ENCODE results near the gene HS1BP3.

HS1BP3 gene

GRCh38 chr2:20615466-20616241 is 35.2 kb downstream of the HS1BP3 start:
- no peak for DNase-seq

- no peak for DNase-seq
Observed at GRCh38 chr2:20615068-20615465, 35.8 kb downstream of the HS1BP3 start.

GRCh38 chr2:20614201-20615067 is 36.5 kb downstream of the HS1BP3 start:
- peak; percentile 56 for DNase-seq

DNA sequence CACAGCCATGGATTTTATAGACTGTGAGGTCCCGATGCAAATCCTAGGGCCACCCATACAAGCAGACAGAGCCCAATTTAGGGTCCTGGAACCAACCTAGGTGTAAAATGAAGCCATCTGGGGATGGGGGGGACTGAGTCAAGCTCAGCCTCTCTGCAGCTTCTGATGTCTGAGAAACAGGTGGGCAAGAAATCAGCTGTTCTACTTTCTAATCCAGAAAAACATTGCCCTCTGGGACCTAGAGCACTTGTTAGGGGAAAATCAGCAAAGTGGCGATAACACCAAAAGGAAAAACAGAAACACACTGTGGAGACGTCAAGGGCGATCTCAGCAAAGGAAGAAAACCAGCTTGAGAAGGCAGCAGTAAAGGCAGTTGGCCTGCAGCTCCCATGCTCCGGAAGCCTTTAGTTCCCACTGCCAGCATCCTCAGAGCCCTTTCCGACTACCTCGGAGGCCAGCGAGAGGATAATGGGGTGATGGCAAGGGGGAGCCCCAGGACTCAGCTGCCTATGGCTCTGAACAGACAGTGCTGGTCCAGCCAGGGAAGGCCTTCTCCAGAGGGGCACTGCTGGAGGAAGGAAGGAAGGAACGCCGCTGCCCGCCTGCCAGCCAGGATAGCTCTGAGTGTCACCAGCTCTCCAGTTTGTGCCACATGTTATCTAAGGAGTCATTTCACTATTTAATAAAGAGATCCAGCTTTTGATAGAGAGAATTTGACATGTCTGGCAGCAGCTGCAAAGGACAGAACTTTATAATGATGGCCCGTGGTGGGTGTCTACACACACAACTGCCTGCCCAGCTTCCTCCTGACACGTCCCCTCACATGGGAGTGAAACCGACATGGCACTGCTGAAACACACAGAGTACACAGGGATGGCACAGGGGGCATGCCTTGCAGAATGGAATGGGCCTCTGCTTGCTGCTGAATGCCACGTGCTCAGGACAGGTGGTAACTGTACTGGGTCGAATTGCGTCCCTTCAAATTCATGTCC is 37.7 kb downstream of the HS1BP3 start:
- no peak for DNase-seq

DNA sequence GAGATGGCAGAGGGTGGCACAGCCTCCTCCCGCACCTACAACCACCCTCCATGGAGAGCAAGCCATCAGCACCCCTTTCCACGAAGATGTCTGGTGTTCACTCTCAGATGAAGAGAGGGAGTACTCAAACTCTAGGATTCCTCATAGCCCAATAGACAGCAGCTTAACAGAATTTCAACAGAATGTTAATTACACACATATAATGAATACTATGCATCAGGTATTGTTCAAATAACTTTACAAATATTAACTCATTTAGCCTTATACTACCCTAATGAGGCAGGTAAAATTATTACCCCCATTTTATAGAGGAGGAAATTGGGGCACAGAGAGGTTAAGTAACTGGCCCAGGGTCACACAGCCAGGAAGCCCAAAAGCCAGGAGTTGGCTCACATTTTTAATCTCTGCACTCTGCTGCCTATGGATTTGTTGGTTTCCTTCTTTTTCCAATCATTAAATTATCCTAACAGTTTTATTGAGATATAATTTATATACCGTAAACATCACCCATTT is 39.0 kb downstream of the HS1BP3 start:
- no peak for DNase-seq

DNA sequence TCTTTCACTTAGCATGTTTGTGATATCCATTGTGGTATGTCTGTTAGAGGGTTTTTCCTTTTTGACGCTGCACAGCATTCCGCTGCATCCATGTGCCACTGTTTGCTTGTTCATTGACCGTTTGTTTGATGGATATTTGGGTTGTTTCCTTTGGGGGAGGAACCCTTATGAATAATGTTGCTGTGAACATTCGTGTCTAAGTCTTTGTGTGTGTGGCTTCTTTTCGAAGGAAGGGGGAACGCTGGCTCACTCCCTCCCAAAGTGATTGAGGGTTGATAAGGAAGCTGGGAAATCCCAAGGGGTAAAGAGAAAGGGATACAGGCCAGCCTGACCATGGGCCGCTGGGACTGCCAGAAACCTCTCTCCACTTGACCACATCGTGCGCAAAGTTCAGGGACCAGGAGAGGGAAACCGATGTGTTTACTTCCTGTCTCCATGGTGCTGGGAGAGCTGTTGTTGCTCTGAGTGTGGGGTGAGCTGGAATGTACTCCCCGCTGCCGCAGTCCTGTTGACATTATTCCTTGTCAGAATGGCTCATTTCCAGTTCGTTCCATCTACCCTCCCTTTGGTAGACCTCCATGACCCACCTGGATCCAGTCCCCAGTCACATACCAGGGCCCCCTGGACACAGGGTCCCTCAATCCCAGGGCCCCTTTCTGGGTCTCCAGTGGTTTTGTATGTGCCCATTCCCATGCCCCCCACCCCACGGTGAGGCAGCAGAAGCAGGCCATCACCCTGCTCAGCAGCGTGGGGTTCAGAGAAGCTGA is 39.6 kb downstream of the HS1BP3 start:
- no peak for DNase-seq

GRCh38 chr2:20609995-20610357 is 40.9 kb downstream of the HS1BP3 start:
- DNase-seq: no peak

- no peak for DNase-seq
Observed at GRCh38 chr2:20609349-20609994, 41.4 kb downstream of the HS1BP3 start.

- DNase-seq: no peak
Observed at GRCh38 chr2:20608666-20609348, 42.1 kb downstream of the HS1BP3 start.

- DNase-seq: no peak
Observed at GRCh38 chr2:20607446-20607845, 43.5 kb downstream of the HS1BP3 start.

DNA sequence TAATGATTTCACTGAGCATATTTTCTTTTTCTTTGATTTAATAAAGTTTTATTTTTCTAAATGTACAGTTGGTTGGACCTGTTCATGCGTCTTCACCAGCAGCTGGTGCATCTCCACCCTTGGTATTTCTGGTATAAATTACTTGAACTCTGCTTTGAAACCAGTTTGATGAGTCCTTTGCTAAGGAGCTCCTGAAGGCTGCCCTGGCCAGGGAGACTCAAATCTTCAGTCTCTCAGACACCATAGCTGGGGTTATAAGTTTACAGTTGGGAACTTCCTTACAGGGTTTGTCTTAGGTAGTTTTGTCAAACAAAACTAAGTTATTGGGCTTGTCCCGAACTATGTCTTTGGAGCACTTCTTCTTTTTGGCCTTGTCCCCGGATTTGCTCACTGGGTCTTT is 44.7 kb downstream of the HS1BP3 start:
- no peak for DNase-seq

DNA sequence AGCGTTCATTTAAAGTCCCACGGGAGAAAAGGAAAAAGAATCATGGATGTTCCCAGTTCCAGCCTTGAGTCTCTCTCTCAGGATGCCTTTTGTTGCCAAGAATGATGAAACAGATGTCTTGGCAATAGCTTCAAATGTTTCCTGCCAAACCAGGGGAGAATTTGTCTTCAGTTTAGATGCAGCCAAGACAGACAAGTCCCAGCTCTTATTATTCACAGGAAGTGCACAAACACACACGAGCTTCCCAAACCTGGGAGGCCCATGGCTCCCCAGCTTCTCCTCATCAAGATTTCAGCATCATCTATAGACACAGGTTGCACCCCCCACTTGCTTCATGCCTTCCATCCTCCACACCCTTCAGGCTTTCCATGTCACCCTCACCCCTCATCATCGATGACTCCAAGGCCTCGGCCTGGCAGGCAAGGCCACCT is 45.9 kb downstream of the HS1BP3 start:
- no peak for DNase-seq

DNA sequence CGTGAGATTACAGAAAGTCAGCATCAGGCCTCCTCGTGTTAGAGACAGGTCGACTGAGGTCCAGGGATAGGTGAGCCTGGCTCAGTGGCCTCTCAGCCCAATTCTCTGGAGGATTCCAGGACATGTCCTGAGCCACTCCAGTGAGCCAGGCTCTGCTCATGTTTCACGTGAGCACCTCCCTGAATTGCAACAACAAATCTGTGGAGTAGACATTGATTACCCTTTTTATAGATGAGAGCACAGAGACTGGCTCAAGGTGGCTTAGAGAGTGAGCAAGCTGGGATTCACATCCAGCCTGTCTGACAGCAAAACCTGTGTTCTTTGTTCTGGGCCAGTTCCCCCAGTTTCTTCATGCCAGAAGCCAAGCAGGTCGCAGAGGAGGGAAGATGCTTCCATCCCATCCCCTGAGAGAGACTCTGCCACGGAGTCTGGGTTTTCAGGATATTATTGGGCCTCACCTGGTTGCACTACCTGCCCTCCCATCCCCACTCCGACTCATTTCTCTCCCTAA is 46.4 kb downstream of the HS1BP3 start:
- DNase-seq: no peak

GRCh38 chr2:20603791-20604190 is 47.1 kb downstream of the HS1BP3 start:
- DNase-seq: no peak

DNA sequence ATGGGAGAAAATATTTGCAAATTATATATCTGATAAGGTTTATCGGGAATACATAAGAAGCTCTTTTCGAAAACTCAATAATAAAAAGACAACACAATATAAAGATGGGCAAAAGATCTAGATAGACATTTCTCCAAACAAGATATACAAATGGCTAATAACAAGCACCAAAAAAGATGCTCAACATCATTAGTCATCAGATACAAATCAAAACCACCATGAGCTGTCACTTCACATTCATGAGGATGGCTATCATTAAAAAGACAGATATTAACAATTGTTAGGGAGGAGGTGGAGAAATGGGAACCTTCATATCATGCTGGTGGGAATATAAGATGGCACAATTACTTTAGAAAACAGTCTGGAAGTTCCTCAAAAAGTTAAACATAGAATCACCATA is 48.1 kb downstream of the HS1BP3 start:
- DNase-seq: no peak

- no peak for DNase-seq
Observed at GRCh38 chr2:20600756-20601325, 50.1 kb downstream of the HS1BP3 start.

GRCh38 chr2:20599861-20600461 is 50.9 kb downstream of the HS1BP3 start:
- no peak for DNase-seq

- no peak for DNase-seq
Observed at GRCh38 chr2:20599001-20599600, 51.8 kb downstream of the HS1BP3 start.

GRCh38 chr2:20597860-20598183 is 53.1 kb downstream of the HS1BP3 start:
- DNase-seq: no peak

Measured in NCI-H2107 (cell line).